ENCODE measurements around the gene FAM222B. TPM values are rescaled to one million over a fixed set of nuclear protein-coding genes. Genes with fewer than 3 reads are reported as not detected.

Gene FAM222B
- total and polyA plus RNA-seq, 9 of the 15 experiments (the other 6 are each of a cell fraction or from before 2014, with no cell fraction given), result 4.0 to 34.6 (median 7.5) TPM

DNA sequence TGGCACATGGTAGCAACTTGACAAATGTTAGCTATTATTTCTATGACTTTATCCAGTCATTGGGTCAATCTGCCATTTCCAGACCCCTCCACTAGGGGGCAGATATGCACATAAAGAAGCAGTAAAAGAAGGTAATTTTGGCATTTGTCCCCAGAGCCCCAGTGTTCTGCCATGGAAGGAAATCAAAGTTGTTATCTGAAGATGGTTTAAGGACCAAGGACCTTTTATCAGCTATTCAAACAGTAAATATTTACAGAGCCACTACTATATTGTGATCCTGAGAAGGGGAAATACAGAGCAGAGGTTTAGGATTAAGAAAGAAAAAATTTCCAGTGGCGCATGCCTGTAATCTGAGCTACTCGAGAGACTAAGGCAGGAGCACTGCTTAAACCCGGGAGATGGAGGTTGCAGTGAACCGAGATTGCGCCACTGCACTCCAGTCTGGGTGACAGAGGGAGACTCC, 78.8 kb downstream of the FAM222B start (continued):
- TF ChIP-seq IRF2 (CRISPR knock-in tag; IDR thresholded peaks at IDR 0.05) (no peak), MEIS2 (IDR thresholded peaks at IDR 0.05; ENCODE audit: partially characterized antibody) (no peak), ZNF639 (CRISPR knock-in tag; conservative IDR thresholded peaks at IDR 0.05 in 1 of 2, IDR thresholded peaks at IDR 0.05 in 1 of 2) (no peak), JUND (IDR thresholded peaks at IDR 0.05; ENCODE audit: borderline replicate concordance, low read depth, low read length) (no peak), JUND (tag; IDR thresholded peaks at IDR 0.05; ENCODE audit: borderline replicate concordance, low read depth, low read length) (peak; percentile 16; the same call in 1 of the 3 replicates), NUFIP1 (IDR thresholded peaks at IDR 0.05; ENCODE audit: partially characterized antibody) (no peak), MTA1 (IDR thresholded peaks at IDR 0.05; ENCODE audit: borderline replicate concordance) (no peak), RNF2 (IDR thresholded peaks at IDR 0.05) (no peak), HNRNPH1 (optimal IDR thresholded peaks at IDR 0.05; ENCODE audit: low read depth, low read length) (no peak), ZC3H11A (IDR thresholded peaks at IDR 0.05; ENCODE audit: low read depth, low read length) (no peak), ZNF644 (tag; IDR thresholded peaks at IDR 0.05; ENCODE audit: low read depth) (no peak), ZNF311 (CRISPR knock-in tag; IDR thresholded peaks at IDR 0.05) (no peak), HNRNPK (IDR thresholded peaks at IDR 0.05; ENCODE audit: low read depth, low read length, poor library complexity, severe bottlenecking) (no peak), BRCA1 (IDR thresholded peaks at IDR 0.05) (no peak), BRCA1 (CRISPR knock-in tag; IDR thresholded peaks at IDR 0.05) (no peak), TAF7 (tag; IDR thresholded peaks at IDR 0.05) (no peak), RBBP5 (IDR thresholded peaks at IDR 0.05; ENCODE audit: borderline replicate concordance, insufficient read depth, low read length, poor library complexity, severe bottlenecking) (no peak), PTBP1 (IDR thresholded peaks at IDR 0.05; ENCODE audit: low read depth, low read length) (no peak), PTRF (tag; IDR thresholded peaks at IDR 0.05) (no peak), ZNF76 (CRISPR knock-in tag; IDR thresholded peaks at IDR 0.05; ENCODE audit: borderline replicate concordance) (no peak)
- TF ChIP-seq, protein P1, sequence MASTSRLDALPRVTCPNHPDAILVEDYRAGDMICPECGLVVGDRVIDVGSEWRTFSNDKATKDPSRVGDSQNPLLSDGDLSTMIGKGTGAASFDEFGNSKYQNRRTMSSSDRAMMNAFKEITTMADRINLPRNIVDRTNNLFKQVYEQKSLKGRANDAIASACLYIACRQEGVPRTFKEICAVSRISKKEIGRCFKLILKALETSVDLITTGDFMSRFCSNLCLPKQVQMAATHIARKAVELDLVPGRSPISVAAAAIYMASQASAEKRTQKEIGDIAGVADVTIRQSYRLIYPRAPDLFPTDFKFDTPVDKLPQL (IDR thresholded peaks at IDR 0.05; ENCODE audit: extremely low read depth, insufficient read length), result no peak
- TF ChIP-seq, protein P2, sequence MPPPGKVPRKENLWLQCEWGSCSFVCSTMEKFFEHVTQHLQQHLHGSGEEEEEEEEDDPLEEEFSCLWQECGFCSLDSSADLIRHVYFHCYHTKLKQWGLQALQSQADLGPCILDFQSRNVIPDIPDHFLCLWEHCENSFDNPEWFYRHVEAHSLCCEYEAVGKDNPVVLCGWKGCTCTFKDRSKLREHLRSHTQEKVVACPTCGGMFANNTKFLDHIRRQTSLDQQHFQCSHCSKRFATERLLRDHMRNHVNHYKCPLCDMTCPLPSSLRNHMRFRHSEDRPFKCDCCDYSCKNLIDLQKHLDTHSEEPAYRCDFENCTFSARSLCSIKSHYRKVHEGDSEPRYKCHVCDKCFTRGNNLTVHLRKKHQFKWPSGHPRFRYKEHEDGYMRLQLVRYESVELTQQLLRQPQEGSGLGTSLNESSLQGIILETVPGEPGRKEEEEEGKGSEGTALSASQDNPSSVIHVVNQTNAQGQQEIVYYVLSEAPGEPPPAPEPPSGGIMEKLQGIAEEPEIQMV (tag; conservative IDR thresholded peaks at IDR 0.05; ENCODE audit: low read depth), result no peak

All from K562 (cell line).